HEK293T (cell line): ENCODE measurements around the gene CD300A.
"Not testable (repeated sequence)": the region's sequence is repeated elsewhere in the genome, so short reads cannot be mapped to it uniquely, and the experiment has no call there.

Experiments
- CTCF ChIA-PET: fragments of 350-600 bp; formaldehyde crosslinking; extraction: SDS; loops from one replicate; lab custom pipeline; 2021; ENCODE audit warnings: antibody characterized with exemption, inconsistent platforms; lab: Yijun Ruan, JAX
- POLR2A ChIA-PET: fragments of 350-600 bp; formaldehyde crosslinking; extraction: SDS; loops from one replicate; lab custom pipeline; 2020; ENCODE audit warnings: antibody characterized with exemption, inconsistent platforms; lab: Yijun Ruan, JAX
- DNase-seq: peaks from one replicate; pipeline ENCODE4 v3.0.0; 2012; ENCODE audit warnings: mixed read lengths; ENCODE audit errors: extremely low spot score
- ARNT ChIP-seq: fragments of 450-650 bp; IDR thresholded peaks from 2 replicates; pipeline ENCODE4 v1.6.1; 2017; ENCODE audit warnings: mild to moderate bottlenecking
- BHLHE40 ChIP-seq: fragments of 450-650 bp; IDR thresholded peaks from 2 replicates; pipeline ENCODE4 v1.6.1; 2016; ENCODE audit warnings: mild to moderate bottlenecking, moderate library complexity, borderline replicate concordance
- CTBP1 ChIP-seq: fragments of 450-650 bp; IDR thresholded peaks from 2 replicates; pipeline ENCODE4 v1.6.1; 2016; ENCODE audit warnings: borderline replicate concordance
- ELF4 ChIP-seq: fragments of 450-650 bp; IDR thresholded peaks from 2 replicates; pipeline ENCODE4 v1.6.1; 2017; ENCODE audit warnings: antibody characterized with exemption
- FOXA1 ChIP-seq: fragments of 450-650 bp; IDR thresholded peaks from 2 replicates; pipeline ENCODE4 v1.6.1; 2016; ENCODE audit warnings: mild to moderate bottlenecking
- FOXK2 ChIP-seq: fragments of 450-650 bp; IDR thresholded peaks from 2 replicates; pipeline ENCODE4 v1.6.1; 2016; ENCODE audit warnings: mild to moderate bottlenecking
- FOXM1 ChIP-seq: fragments of 450-650 bp; IDR thresholded peaks from 2 replicates; pipeline ENCODE4 v1.6.1; 2017; ENCODE audit warnings: mild to moderate bottlenecking, borderline replicate concordance
- HDGF ChIP-seq: fragments of 450-650 bp; IDR thresholded peaks from 2 replicates; pipeline ENCODE4 v1.6.1; 2017; ENCODE audit warnings: antibody characterized with exemption, borderline replicate concordance
- L3MBTL2 ChIP-seq: fragments of 450-650 bp; conservative IDR thresholded peaks from 2 replicates; pipeline ENCODE4 v1.6.1; 2016; ENCODE audit warnings: mild to moderate bottlenecking
- LEF1 ChIP-seq: fragments of 450-650 bp; IDR thresholded peaks from 2 replicates; pipeline ENCODE4 v1.6.1; 2017; ENCODE audit warnings: mild to moderate bottlenecking, borderline replicate concordance
- NFRKB ChIP-seq: fragments of 450-650 bp; IDR thresholded peaks from 2 replicates; pipeline ENCODE4 v1.6.1; 2016; ENCODE audit warnings: mild to moderate bottlenecking, moderate library complexity
- SP1 ChIP-seq: fragments of 450-650 bp; IDR thresholded peaks from 2 replicates; pipeline ENCODE4 v1.6.1; 2017
- SUZ12 ChIP-seq: fragments of 450-650 bp; IDR thresholded peaks from 2 replicates; pipeline ENCODE4 v1.6.1; 2016; ENCODE audit warnings: mild to moderate bottlenecking
- TARDBP ChIP-seq: fragments of 450-650 bp; IDR thresholded peaks from 2 replicates; pipeline ENCODE4 v1.6.1; 2016
- ZNF384 ChIP-seq: fragments of 450-650 bp; IDR thresholded peaks from 2 replicates; pipeline ENCODE4 v1.6.1; 2016
- TF ChIP-seq, protein P1 (sequence below): fragments of 450-650 bp; IDR thresholded peaks from 2 replicates; pipeline ENCODE4 v1.6.1; 2016

CD300A gene

DNA sequence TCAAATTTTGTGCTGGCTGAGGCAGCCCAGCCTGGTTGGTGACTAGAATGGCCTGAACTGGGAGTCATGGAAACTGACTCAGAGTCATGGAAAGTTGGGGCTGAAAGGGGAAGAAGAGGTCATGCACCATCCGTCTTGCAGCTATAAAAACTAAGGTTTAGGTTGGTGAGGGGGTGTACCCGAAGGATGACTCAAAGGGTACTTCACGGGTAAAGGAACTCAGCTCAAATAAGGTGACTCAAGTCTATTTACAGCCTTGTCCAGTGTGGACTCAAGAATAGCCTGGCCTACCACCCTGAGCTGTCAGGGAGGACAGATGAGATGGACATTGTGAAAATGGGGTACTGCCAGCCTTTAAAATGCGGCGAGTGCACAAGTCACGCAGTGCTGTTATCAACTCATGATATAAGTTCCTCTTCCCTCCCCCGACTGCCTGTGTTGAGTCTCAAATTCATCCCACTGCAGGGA, 46.2 kb downstream of the CD300A start:
- ChIA-PET CTCF (interaction anchor here (0.6 kb wide), 1 partner anchor 215 kb away, joined by 3 read pairs; no protein-coding TSS in a partner anchor), POLR2A (no interaction called here)
- TF ChIP-seq CTBP1 (no peak), HDGF (no peak), ELF4 (no peak), SUZ12 (no peak), FOXA1 (no peak), ARNT (no peak)
- no peak for DNase-seq

GRCh38 chr17:74513987-74514631, 47.7 kb downstream of the CD300A start:
- TF ChIP-seq NFRKB (peak; percentile 52), LEF1 (no peak), FOXA1 (no peak), CTBP1 (peak; percentile 84), HDGF (no peak), SUZ12 (no peak), BHLHE40 (no peak), ELF4 (peak; percentile 44), TARDBP (peak; percentile 99), SP1 (no peak; the same call in 1 of the 2 replicates), FOXM1 (peak; percentile 33; the same call in 1 of the 2 replicates), ZNF384 (0 out of 2 replicates have a peak, but pooled peaks have one; percentile 13), L3MBTL2 (peak; percentile 64), FOXK2 (no peak; the same call in 1 of the 2 replicates), ARNT (0 out of 2 replicates have a peak, but pooled peaks have one; percentile 10)
- TF ChIP-seq, protein P1, sequence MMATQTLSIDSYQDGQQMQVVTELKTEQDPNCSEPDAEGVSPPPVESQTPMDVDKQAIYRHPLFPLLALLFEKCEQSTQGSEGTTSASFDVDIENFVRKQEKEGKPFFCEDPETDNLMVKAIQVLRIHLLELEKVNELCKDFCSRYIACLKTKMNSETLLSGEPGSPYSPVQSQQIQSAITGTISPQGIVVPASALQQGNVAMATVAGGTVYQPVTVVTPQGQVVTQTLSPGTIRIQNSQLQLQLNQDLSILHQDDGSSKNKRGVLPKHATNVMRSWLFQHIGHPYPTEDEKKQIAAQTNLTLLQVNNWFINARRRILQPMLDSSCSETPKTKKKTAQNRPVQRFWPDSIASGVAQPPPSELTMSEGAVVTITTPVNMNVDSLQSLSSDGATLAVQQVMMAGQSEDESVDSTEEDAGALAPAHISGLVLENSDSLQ, result peak; percentile 87
- ChIA-PET CTCF (interaction anchor here (0.6 kb wide), 1 partner anchor 76 kb away, joined by 4 read pairs; no protein-coding TSS in a partner anchor), POLR2A (no interaction called here)
- DNase-seq, result peak; percentile 23

DNA sequence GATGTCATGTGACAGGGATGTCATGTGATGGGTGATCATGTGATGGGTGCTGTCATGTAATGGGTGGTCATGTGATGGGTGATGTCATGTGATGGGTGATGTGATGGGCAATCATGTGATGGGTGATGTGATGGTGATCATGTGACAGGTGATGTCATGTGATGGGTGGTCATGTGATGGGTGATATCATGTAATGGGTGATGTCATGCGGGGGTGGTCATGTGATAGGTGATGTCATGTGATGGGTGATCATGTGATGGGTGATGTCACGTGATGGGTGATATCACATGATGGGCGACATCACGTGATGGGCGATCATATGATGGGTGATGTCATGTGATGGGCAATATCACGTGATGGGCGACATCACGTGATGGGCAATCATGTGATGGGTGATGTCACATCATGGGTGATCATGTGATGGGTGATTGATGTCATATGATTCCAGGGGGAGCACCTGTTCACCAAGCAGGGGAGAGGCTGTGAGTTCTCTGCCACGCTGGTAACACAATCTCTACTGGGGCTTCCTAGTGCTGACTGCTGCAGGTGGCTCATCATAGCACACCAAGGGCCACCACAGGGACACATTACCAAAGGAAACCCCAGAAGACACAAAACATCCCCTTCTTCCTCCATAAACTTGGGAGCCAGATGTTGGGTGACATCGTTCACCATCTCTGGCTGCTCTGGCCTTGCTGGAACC, 48.3 kb downstream of the CD300A start:
- ChIA-PET CTCF (no interaction called here), POLR2A (no interaction called here)
- 0 out of 2 replicates have a peak, but pooled peaks have one; percentile 49 for TF ChIP-seq ARNT
- no peak for TF ChIP-seq HDGF
- TF ChIP-seq, protein P1, result peak; percentile 66; the same call in 1 of the 2 replicates
- TF ChIP-seq TARDBP, result peak; percentile 69; the same call in 1 of the 2 replicates
- TF ChIP-seq FOXA1, result no peak
- no peak for TF ChIP-seq SUZ12
- TF ChIP-seq FOXM1, result peak; percentile 28; the same call in 1 of the 2 replicates
- TF ChIP-seq CTBP1, result peak; percentile 4; the same call in 1 of the 2 replicates
- no peak for TF ChIP-seq FOXK2
- no peak for TF ChIP-seq ZNF384
- no peak for TF ChIP-seq SP1
- TF ChIP-seq BHLHE40, result no peak
- TF ChIP-seq LEF1, result no peak
- TF ChIP-seq ELF4, result no peak
- peak; percentile 39; the same call in 1 of the 2 replicates for TF ChIP-seq L3MBTL2
- 0 out of 2 replicates have a peak, but pooled peaks have one; percentile 12 for TF ChIP-seq NFRKB
- DNase-seq, result peak; percentile 14

DNA sequence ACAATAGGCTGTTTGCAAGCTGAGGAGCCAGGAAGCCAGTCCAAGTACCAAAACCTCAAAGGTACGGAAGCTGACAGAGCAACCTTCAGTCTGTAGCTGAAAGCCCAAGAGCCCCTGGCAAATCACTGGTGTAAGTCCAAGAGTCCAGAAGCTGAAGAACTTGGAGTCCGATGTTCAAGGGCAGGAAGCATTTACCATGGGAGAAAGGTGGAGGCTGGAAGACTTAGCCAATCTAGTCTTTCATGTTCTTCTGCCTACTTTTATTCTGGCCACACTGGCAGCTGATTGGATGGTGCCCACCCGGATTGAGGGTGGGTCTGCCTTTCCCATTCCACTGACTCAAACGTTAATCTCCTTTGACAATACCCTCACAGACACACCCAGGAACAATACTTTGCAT, 49.5 kb downstream of the CD300A start:
- no peak for TF ChIP-seq SP1
- TF ChIP-seq BHLHE40, result no peak
- TF ChIP-seq FOXK2, result no peak
- no peak for TF ChIP-seq ZNF384
- CTCF ChIA-PET, result no interaction called here
- POLR2A ChIA-PET, result no interaction called here
- DNase-seq, result no peak

DNA sequence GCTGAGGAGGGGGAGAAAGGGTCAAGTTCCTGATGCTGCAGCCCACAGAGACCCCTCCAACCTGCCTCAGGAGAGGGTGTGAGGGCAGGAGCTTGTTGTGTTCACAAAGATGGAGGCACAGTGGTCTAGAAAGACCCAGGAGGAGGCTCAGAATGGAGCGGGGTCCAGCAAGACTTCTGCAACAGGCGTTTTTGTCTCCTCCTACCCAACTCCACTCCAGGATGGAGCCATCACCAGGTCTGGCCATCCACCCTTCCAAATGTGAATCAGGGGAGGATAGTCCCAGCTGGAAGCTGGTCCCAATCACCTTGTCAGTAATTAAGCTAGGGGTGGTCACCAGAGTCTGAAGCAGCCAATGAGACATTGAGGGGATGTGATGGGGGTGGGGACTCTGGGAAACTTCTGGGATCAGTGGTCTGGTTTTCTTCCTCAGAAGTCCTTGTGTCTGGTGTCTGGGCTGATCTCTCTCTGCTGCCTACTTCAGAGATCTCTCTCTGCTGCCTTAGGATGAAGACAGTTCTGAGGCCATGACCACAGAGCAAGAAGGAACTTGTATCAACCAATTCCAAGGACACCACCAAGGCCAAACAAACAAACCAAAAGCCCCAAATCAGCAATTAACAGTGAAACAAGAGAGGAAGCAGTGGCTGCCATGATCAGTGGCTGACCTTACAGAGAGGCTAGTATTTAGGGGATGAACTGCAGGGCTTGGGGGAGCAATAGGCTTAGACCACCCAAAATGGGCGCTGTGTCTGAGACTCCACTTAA, 50.3 kb downstream of the CD300A start:
- no peak for DNase-seq
- CTCF ChIA-PET, result no interaction called here
- POLR2A ChIA-PET, result no interaction called here

DNA sequence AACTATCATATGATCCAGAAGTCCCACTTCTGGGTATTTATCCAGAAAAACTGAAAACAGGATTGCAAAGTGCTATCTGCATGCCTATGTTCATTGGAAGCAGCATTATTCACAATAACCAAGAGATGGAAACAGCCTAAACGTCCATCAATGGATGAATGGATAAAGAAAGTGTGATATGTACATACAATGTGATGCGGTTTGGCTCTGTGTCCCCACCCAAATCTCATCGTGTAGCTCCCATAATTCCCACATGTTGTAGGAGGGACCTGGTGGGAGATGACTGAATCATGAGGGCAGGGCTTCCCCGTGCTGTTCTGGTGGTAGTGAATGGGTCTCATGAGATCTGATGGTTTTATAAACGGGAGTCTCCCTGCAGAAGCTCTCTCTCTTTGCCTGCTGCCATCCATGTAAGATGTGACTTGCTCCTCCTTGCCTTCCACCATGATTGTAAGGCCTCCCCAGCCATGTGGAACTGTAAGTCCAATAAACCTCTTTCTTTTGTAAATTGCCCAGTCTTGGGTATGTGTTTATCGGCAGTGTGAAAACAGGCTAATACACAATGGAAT, 52.1 kb downstream of the CD300A start:
- POLR2A ChIA-PET, CTCF ChIA-PET, DNase-seq: not testable (repeated sequence)

More for the DNA sequence above, 50.3 kb downstream of the CD300A start:
- no peak for TF ChIP-seq ZNF384
- TF ChIP-seq ARNT, result no peak
- no peak for TF ChIP-seq FOXA1
- no peak for TF ChIP-seq SUZ12
- TF ChIP-seq FOXM1, result no peak
- TF ChIP-seq LEF1, result no peak
- no peak for TF ChIP-seq FOXK2
- TF ChIP-seq, protein P1, result no peak
- TF ChIP-seq ELF4, result no peak
- TF ChIP-seq L3MBTL2, result no peak
- no peak for TF ChIP-seq CTBP1
- TF ChIP-seq HDGF, result no peak
- no peak for TF ChIP-seq TARDBP
- no peak for TF ChIP-seq SP1
- no peak for TF ChIP-seq BHLHE40
- TF ChIP-seq NFRKB, result no peak
